Adrenal gland (tissue), 12 donors: ENCODE measurements around the gene PKD2L1. TPM values are rescaled to one million over a fixed set of nuclear protein-coding genes. Genes with fewer than 3 reads are reported as not detected.

Experiments used
- DNase-seq, 7 donors: peaks; one replicate each; pipeline ENCODE4 v3.0.0-alpha.2; 2019 to 2020
- H3K27ac ChIP-seq, 5 donors: fragments of 200-600 bp; sonication (generic) in 4 of 5; 1 replicate in 3 of 5; 2 replicates in 2 of 5; pipeline versions ENCODE4 v1.5.1 to v1.8.0; 2016 to 2020; ENCODE audit warnings: mild to moderate bottlenecking in 1 of 5
- H3K27me3 ChIP-seq: fragments of 200-600 bp; 2 replicates; pipeline ENCODE4 v1.8.0; 2021
- H3K36me3 ChIP-seq, 2 donors: fragments of 200-600 bp; replicated peaks in 1 of 2; 1 replicate in 1 of 2; 2 replicates in 1 of 2; pipeline versions ENCODE4 v1.5.1 to v1.8.0; 2018 to 2022
- H3K4me1 ChIP-seq, 2 donors: fragments of 200-600 bp; replicated peaks in 1 of 2; 1 replicate in 1 of 2; 2 replicates in 1 of 2; pipeline versions ENCODE4 v1.5.1 to v1.8.0; 2018 to 2021
- H3K4me3 ChIP-seq, 4 donors: fragments of 200-600 bp; sonication (generic) in 3 of 4; one replicate each; pipeline ENCODE4 v1.5.1; 2016 to 2018
- H3K9me3 ChIP-seq, 3 donors: fragments of 200-600 bp; sonication (generic) in 1 of 3; replicated peaks in 1 of 3; 1 replicate in 2 of 3; 2 replicates in 1 of 3; pipeline versions ENCODE4 v1.5.1 to v1.8.0; 2016 to 2021
- POLR2A ChIP-seq, 2 donors: fragments of 450-650 bp; IDR thresholded peaks; one replicate each; pipeline ENCODE4 v1.6.1; 2017; ENCODE audit warnings: antibody characterized with exemption in 2 of 2, mild to moderate bottlenecking in 2 of 2, moderate library complexity in 1 of 2
- WGBS, 4 donors: extraction: QIAGEN DNeasy Blood & Tissue Kit in 2 of 4; methylation state at CpG; one replicate each; pipeline versions ENCODE4 v1.1.5 to v1.1.7; 2013 to 2017; 5-methylcytosine and 5-hydroxymethylcytosine counted together
- intact Hi-C, 2 donors: fragments of 100-400 bp; cut with DNase I; formaldehyde crosslinking; loops; one replicate each; pipeline versions ENCODE4 v1.14.1 to v1.15.0; 2022 to 2023
- polyA plus RNA-seq, 3 donors: library from polyadenylated mRNA; stranded (reverse); fragments of 200-250 nt in 2 of 3; fragments of 350-450 nt in 1 of 3; fragmentation: Illumina TruSeq in 1 of 3; extraction: RNeasy Lipid Tissue Mini Kit (QIAGEN cat#74804) in 1 of 3; gene quantifications; one replicate each; pipeline ENCODE4 v1.2.3, GENCODE V29; 2013 to 2014
- small RNA-seq, 2 donors: library from RNA; depleted of rRNA; stranded (forward); fragments of <200 nt; gene quantifications; one replicate each; pipeline ENCODE3, GENCODE V24; 2016
- total RNA-seq, 9 donors: library from RNA; depleted of rRNA in 4 of 9; stranded (reverse); fragments of >200 nt in 4 of 9; fragments of 120-200 nt in 1 of 9; fragmentation: NEBNext Ultra II Directional in 1 of 9; extraction: Animal tissue kit (Norgen Biotek cat#: 25700) in 1 of 9; gene quantifications; one replicate each; pipeline versions ENCODE4 v1.1.0 to v1.2.4, GENCODE V29; 2013 to 2023
- TF ChIP-seq, protein P1 (sequence below), 6 experiments: fragments of 450-650 bp in 4 of 6; fragments of 200-600 bp in 2 of 6; sonication (generic) in 1 of 6; IDR thresholded peaks; 1 replicate in 5 of 6; 2 replicates in 1 of 6; pipeline versions ENCODE4 v1.5.1 to v1.8.0; 2016 to 2021; ENCODE audit warnings: antibody characterized with exemption in 6 of 6, mild to moderate bottlenecking in 2 of 6, moderate library complexity in 1 of 6
- donor health status: healthy with polysubstance abuse.
- donor health status: Bipolar disorder and iron deficiency.
- donor health status: DM: yes; HTN: yes; CAD: no.
- donor health status: DM: no; HTN: no; CAD: no.
- donor health status: DM: no; HTN: no; CAD: no.
- donor health status: DM: yes; HTN: yes; CAD: no.

Gene PKD2L1
- total and polyA plus RNA-seq, 12 donors = 0.50 to 0.72 TPM; not detected in 10

DNA sequence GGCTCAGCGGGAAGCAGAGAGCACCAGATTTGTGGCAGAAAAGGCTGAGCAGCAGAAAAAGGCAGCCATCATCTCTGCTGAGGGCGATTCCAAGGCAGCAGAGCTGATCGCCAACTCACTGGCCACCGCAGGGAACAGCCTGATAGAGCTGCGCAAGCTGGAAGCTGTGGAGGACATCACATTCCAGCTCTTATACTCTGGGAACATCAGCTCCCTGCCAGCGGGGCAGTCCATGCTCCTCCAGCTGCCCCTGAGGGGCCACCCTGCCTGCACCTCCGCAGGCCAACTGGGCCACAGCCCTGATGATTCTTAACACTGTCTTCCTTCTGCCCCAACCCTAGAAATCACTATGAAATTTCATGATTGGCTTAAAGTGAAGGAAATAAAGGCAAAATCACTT is 81.2 kb downstream of the PKD2L1 start:
- no peak overlapping the region for H3K27ac ChIP-seq
- DNase-seq = no peak
- intact Hi-C loops = no loop called here
- no peaks in the 10 kb centered on the region for H3K27me3 ChIP-seq
- 94 to 97% (median 96%) methylated on average over 7 of the region's 7 CpGs for WGBS, 4 donors
- no peaks in the 10 kb centered on the region for H3K9me3 ChIP-seq
- TF ChIP-seq, protein P1, sequence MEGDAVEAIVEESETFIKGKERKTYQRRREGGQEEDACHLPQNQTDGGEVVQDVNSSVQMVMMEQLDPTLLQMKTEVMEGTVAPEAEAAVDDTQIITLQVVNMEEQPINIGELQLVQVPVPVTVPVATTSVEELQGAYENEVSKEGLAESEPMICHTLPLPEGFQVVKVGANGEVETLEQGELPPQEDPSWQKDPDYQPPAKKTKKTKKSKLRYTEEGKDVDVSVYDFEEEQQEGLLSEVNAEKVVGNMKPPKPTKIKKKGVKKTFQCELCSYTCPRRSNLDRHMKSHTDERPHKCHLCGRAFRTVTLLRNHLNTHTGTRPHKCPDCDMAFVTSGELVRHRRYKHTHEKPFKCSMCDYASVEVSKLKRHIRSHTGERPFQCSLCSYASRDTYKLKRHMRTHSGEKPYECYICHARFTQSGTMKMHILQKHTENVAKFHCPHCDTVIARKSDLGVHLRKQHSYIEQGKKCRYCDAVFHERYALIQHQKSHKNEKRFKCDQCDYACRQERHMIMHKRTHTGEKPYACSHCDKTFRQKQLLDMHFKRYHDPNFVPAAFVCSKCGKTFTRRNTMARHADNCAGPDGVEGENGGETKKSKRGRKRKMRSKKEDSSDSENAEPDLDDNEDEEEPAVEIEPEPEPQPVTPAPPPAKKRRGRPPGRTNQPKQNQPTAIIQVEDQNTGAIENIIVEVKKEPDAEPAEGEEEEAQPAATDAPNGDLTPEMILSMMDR (IDR thresholded peaks at IDR 0.05) = no peak
- no peak for TF ChIP-seq POLR2A (IDR thresholded peaks at IDR 0.05)
- H3K36me3 ChIP-seq = peaks cover 0 to 86% of the 10 kb centered on the region in 2 donors
- H3K4me1 ChIP-seq = no peaks in the 10 kb centered on the region
- no peak overlapping the region for H3K4me3 ChIP-seq

DNA sequence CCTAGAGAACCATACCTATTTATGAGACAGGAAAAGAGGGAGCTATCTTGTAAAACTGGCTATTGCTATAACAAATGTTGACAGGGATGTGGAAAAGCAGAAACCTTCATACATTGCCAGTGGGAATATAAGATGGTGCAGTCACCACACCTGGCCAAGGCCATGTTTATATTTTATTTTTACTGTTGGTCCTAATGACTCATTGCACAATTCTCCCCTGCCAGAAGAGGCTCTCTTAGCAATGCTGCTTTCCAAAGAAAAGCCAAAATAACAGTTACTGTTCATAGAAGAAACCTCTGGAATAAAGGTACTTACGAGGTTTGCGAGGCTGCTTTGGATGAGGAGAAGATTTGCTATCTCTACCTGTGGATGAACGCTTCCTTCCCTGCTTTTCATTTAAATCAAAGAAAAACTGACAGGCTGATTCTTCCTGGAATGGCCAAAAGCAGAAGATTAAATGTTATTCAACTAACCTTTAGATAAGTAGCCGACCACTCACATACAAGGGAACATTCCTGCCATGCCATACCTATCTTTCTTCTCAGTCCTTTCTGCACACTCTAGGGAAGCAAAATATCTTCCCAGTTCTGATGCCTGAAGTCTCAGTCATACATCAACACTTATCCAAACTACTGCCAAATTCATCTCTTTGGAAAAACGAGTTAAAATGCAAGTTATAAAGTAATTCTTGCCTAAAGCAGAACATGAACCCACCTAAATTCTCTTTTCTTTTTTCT is 84.4 kb downstream of the PKD2L1 start:
- WGBS, 4 donors = 83 to 89% (median 87%) methylated on average over 5 of the region's 5 CpGs
- H3K4me1 ChIP-seq = no peaks in the 10 kb centered on the region
- H3K9me3 ChIP-seq = no peaks in the 10 kb centered on the region
- H3K4me3 ChIP-seq = no peak overlapping the region
- no peak overlapping the region for H3K27ac ChIP-seq
- intact Hi-C loops = no loop called here
- TF ChIP-seq POLR2A (IDR thresholded peaks at IDR 0.05) = no peak
- TF ChIP-seq, protein P1 (IDR thresholded peaks at IDR 0.05) = no peak
- DNase-seq = no peak
- peaks cover 0 to 84% of the 10 kb centered on the region in 2 donors for H3K36me3 ChIP-seq
- H3K27me3 ChIP-seq = no peaks in the 10 kb centered on the region

DNA sequence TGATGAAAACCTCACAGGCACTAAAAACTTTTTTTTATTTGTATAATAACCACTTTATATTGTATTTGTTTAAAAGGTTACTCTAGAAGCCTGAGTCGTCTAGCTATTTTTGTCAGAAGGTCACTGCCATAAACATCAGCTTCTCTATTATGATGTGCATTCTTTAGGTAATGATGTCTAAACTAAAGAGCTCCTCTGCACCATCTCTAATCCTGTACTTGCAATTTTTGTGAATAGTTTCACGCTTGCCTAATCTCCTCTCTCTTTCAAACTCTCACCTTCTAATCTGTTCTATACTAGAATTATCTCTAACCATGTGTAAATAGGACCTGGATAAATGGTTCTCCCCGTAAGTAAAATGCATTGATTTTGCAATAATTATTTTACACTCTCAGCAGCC is 90.2 kb downstream of the PKD2L1 start:
- intact Hi-C loops = no loop called here
- Histone ChIP-seq H3K4me1 (no peaks in the 10 kb centered on the region), H3K9me3 (no peaks in the 10 kb centered on the region), H3K27ac (no peak overlapping the region), H3K4me3 (no peak overlapping the region), H3K36me3 (peaks cover 0 to 86% of the 10 kb centered on the region in 2 donors), H3K27me3 (no peaks in the 10 kb centered on the region)
- no peak for TF ChIP-seq POLR2A (IDR thresholded peaks at IDR 0.05)
- TF ChIP-seq, protein P1 (IDR thresholded peaks at IDR 0.05) = no peak
- no peak for DNase-seq
- 74 to 92% (median 85%) methylated on average over 3 of the region's 3 CpGs for WGBS, 4 donors

DNA sequence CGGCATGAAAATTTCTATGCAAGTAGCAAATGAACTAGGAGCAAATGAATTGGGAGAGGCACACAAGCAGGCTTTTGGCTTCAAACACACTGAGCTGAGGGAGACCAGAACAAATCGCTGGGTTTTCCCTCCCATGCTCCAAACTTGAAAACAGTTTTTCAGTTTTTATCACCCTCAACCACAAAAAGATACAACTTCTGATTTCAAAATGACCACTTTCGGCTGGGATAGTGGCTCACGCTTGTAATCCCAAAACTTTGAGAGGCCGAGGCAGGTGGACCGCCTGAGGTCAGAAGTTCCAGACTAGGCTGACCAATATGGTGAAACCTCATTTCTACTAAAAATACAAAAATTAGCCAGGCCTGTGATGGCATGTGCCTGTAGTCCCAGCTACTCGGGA is 91.6 kb downstream of the PKD2L1 start:
- no peak overlapping the region for H3K27ac ChIP-seq
- intact Hi-C loops = no loop called here
- H3K36me3 ChIP-seq = peaks cover 0 to 81% of the 10 kb centered on the region in 2 donors
- no peaks in the 10 kb centered on the region for H3K9me3 ChIP-seq
- no peak overlapping the region for H3K4me3 ChIP-seq
- H3K27me3 ChIP-seq = no peaks in the 10 kb centered on the region
- 94 to 96% (median 94%) methylated on average over 7 of the region's 7 CpGs for WGBS, 4 donors
- TF ChIP-seq, protein P1 (IDR thresholded peaks at IDR 0.05) = no peak
- TF ChIP-seq POLR2A (IDR thresholded peaks at IDR 0.05) = no peak
- H3K4me1 ChIP-seq = no peaks in the 10 kb centered on the region
- DNase-seq = no peak

Small RNAs within 50 kb of the gene (small RNA-seq; reads per million reads assigned to genes)
- 0 reads per million in 2 donors for gene RNU6-422P

Other genes starting within 250 kb of the PKD2L1 start
- not detected for gene CPN1, start 248.4 kb downstream of the PKD2L1 start, total RNA-seq
- gene CPN1, start 248.4 kb downstream of the PKD2L1 start, polyA plus RNA-seq = not detected
- 10 to 100 TPM; 10.6 to 30.1 (median 21.5) TPM for gene ERLIN1, start 144.2 kb downstream of the PKD2L1 start, total RNA-seq
- 10 to 100 TPM in 1 of 3 donors, 1 to 10 TPM in 2; 3.6 to 32.8 (median 5.3) TPM for gene ERLIN1, start 144.2 kb downstream of the PKD2L1 start, polyA plus RNA-seq
- 10 to 100 TPM; 11.8 to 30.9 (median 23.6) TPM for gene CHUK, start 100.6 kb downstream of the PKD2L1 start, total RNA-seq
- 10 to 100 TPM in 1 of 3 donors, 1 to 10 TPM in 2; 6.8 to 32.5 (median 6.8) TPM for gene CHUK, start 100.6 kb downstream of the PKD2L1 start, polyA plus RNA-seq
- 10 to 100 TPM; 10.9 to 24.1 (median 15.7) TPM for gene CWF19L1, start 62.6 kb downstream of the PKD2L1 start, total RNA-seq
- 10 to 100 TPM; 12.0 to 22.4 (median 13.8) TPM for gene CWF19L1, start 62.6 kb downstream of the PKD2L1 start, polyA plus RNA-seq
- gene BLOC1S2, start 43.5 kb downstream of the PKD2L1 start, total RNA-seq = 10 to 100 TPM; 21.1 to 79.6 (median 39.7) TPM
- 100 to 1,000 TPM in 1 of 3 donors, 10 to 100 TPM in 2; 31.5 to 104 (median 38.1) TPM for gene BLOC1S2, start 43.5 kb downstream of the PKD2L1 start, polyA plus RNA-seq
- 100 to 1,000 TPM; 105 to 734 (median 239) TPM for gene SCD, start 17.0 kb upstream of the PKD2L1 start, total RNA-seq
- 100 to 1,000 TPM in 2 of 3 donors, 10 to 100 TPM in 1; 44.2 to 979 (median 125) TPM for gene SCD, start 17.0 kb upstream of the PKD2L1 start, polyA plus RNA-seq
- under 1 TPM in 4 of 9 donors, not detected in 5; 0.06 to 0.67 (median 0.54) TPM for gene WNT8B, start 132.8 kb upstream of the PKD2L1 start, total RNA-seq
- under 1 TPM; 0.03 to 0.97 (median 0.32) TPM for gene WNT8B, start 132.8 kb upstream of the PKD2L1 start, polyA plus RNA-seq
- 10 to 100 TPM in 3 of 9 donors, 1 to 10 TPM in 6; 2.9 to 85.1 (median 7.2) TPM for gene SEC31B, start 189.6 kb upstream of the PKD2L1 start, total RNA-seq
- gene SEC31B, start 189.6 kb upstream of the PKD2L1 start, polyA plus RNA-seq = 10 to 100 TPM in 2 of 3 donors, 1 to 10 TPM in 1; 2.8 to 41.8 (median 27.1) TPM
- 100 to 1,000 TPM; 181 to 392 (median 221) TPM for gene NDUFB8, start 199.6 kb upstream of the PKD2L1 start, total RNA-seq
- gene NDUFB8, start 199.6 kb upstream of the PKD2L1 start, polyA plus RNA-seq = 100 to 1,000 TPM; 203 to 689 (median 334) TPM
- gene HIF1AN, start 205.7 kb upstream of the PKD2L1 start, total RNA-seq = 10 to 100 TPM; 10.0 to 46.4 (median 20.6) TPM
- 10 to 100 TPM in 1 of 3 donors, 1 to 10 TPM in 2; 6.7 to 43.0 (median 10.0) TPM for gene HIF1AN, start 205.7 kb upstream of the PKD2L1 start, polyA plus RNA-seq